Lower lobe of right lung (tissue), 2 donors: ENCODE measurements around the gene LSP1. TPM values are rescaled to one million over a fixed set of nuclear protein-coding genes. Genes with fewer than 3 reads are reported as not detected.

Source experiments
- ATAC-seq, 2 donors: fragments of 200-7000 bp; cut with Tn5 transposase; one replicate each; pipeline ENCODE4 v1.9.1; 2020 to 2022; ENCODE audit warnings: mild to moderate bottlenecking in 2 of 2, moderate library complexity in 2 of 2
- DNase-seq: peaks from one replicate; pipeline ENCODE4 v3.0.0-alpha.2; 2020
- H3K27ac ChIP-seq: fragments of 200-600 bp; one replicate; pipeline ENCODE4 v1.8.0; 2022
- H3K27me3 ChIP-seq: fragments of 200-600 bp; one replicate; pipeline ENCODE4 v1.8.0; 2022; ENCODE audit warnings: low read depth
- H3K36me3 ChIP-seq: fragments of 200-600 bp; one replicate; pipeline ENCODE4 v1.8.0; 2022; ENCODE audit warnings: mild to moderate bottlenecking
- H3K4me1 ChIP-seq: fragments of 200-600 bp; one replicate; pipeline ENCODE4 v1.8.0; 2022
- H3K4me3 ChIP-seq: fragments of 200-600 bp; one replicate; pipeline ENCODE4 v1.8.0; 2022; ENCODE audit warnings: mild to moderate bottlenecking
- H3K9me3 ChIP-seq: fragments of 200-600 bp; one replicate; pipeline ENCODE4 v1.8.0; 2022
- intact Hi-C: fragments of 100-400 bp; cut with DNase I; formaldehyde crosslinking; loops from one replicate; pipeline ENCODE4 v1.11.0; 2022
- total RNA-seq: library from RNA; stranded (reverse); fragmentation: NEBNext Ultra II Directional; extraction: Animal tissue kit (Norgen Biotek cat#: 25700); gene quantifications from one replicate; pipeline ENCODE4 v1.2.1, GENCODE V29; 2021
- TF ChIP-seq, protein P1 (sequence below): fragments of 200-600 bp; IDR thresholded peaks from one replicate; pipeline ENCODE4 v1.8.0; 2022; ENCODE audit warnings: antibody characterized with exemption, mild to moderate bottlenecking
- donor health status: DM: no; HTN: yes; CAD: no; lungs with severe emphysema.

Gene LSP1
- total RNA-seq, 1 donor from 2014 or later, result 90.4 TPM

DNA sequence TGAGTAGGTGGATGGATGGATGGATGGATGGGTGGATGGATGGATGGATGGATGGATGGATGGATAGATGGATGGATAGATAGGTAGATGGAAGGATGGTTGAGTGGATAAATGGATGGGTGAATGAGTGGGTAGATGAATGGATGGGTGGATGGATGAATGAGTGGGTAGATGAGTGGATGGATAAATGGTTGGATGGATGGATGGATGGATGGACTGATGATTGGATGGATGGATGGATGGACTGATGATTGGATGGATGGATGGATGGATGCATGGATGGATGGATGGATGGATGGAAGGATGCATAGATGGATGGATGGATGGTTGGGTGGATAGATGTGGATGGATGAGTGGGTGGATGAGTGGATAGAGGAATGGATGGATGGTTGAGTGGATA lies 31.3 kb upstream of the LSP1 start:
- intact Hi-C loops, result no loop called here
- TF ChIP-seq, protein P1, sequence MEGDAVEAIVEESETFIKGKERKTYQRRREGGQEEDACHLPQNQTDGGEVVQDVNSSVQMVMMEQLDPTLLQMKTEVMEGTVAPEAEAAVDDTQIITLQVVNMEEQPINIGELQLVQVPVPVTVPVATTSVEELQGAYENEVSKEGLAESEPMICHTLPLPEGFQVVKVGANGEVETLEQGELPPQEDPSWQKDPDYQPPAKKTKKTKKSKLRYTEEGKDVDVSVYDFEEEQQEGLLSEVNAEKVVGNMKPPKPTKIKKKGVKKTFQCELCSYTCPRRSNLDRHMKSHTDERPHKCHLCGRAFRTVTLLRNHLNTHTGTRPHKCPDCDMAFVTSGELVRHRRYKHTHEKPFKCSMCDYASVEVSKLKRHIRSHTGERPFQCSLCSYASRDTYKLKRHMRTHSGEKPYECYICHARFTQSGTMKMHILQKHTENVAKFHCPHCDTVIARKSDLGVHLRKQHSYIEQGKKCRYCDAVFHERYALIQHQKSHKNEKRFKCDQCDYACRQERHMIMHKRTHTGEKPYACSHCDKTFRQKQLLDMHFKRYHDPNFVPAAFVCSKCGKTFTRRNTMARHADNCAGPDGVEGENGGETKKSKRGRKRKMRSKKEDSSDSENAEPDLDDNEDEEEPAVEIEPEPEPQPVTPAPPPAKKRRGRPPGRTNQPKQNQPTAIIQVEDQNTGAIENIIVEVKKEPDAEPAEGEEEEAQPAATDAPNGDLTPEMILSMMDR, result no peak
- no peak overlapping the region for H3K4me3 ChIP-seq
- H3K27me3 ChIP-seq, result no peaks in the 10 kb centered on the region
- no peaks in the 10 kb centered on the region for H3K36me3 ChIP-seq
- H3K27ac ChIP-seq, result no peak overlapping the region
- H3K4me1 ChIP-seq, result peaks cover 10% of the 10 kb centered on the region
- ATAC-seq, result no peak
- peaks cover 9% of the 10 kb centered on the region for H3K9me3 ChIP-seq
- no peak for DNase-seq

DNA sequence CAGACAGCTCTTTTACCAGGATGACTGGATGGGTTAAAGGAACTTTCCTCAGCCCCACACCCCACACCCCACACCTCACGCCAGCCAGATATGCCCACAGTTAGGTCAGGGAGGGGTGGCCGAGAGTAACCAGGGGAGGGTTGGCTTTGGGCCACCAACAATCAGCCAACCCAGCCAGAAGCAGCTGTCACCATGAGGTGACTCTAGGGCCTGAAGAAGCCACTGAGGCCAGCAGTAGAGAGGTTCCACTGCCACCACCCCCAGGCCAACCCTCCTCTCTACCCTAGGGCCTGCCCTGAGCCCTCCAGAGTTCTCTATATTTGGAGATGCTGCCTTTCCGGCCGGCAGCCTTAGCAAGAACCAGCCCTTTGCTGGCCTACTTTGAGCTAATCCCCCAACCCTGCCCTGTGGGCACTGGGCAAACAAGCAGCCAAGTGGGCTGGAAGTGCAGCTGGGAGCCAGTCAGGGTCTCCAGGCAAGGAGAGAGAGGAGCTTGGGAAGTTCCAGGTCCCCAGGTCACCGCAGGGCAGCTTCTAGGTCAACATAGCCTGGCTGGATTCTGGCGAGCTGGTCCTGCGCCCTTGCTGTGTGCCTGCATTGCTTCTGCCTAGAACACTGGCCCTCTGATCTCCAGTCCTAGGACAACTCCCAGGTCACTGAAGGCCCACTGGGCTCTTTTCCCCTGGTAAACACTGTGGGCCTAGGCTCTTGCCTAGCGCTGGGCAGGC lies 30.1 kb upstream of the LSP1 start:
- ATAC-seq (no peak), DNase-seq (no peak)
- intact Hi-C loops, result no loop called here
- Histone ChIP-seq H3K4me3 (no peak overlapping the region), H3K27ac (no peak overlapping the region), H3K27me3 (no peaks in the 10 kb centered on the region), H3K4me1 (peaks cover 23% of the 10 kb centered on the region), H3K36me3 (no peaks in the 10 kb centered on the region), H3K9me3 (peaks cover 9% of the 10 kb centered on the region)
- TF ChIP-seq, protein P1, result no peak

DNA sequence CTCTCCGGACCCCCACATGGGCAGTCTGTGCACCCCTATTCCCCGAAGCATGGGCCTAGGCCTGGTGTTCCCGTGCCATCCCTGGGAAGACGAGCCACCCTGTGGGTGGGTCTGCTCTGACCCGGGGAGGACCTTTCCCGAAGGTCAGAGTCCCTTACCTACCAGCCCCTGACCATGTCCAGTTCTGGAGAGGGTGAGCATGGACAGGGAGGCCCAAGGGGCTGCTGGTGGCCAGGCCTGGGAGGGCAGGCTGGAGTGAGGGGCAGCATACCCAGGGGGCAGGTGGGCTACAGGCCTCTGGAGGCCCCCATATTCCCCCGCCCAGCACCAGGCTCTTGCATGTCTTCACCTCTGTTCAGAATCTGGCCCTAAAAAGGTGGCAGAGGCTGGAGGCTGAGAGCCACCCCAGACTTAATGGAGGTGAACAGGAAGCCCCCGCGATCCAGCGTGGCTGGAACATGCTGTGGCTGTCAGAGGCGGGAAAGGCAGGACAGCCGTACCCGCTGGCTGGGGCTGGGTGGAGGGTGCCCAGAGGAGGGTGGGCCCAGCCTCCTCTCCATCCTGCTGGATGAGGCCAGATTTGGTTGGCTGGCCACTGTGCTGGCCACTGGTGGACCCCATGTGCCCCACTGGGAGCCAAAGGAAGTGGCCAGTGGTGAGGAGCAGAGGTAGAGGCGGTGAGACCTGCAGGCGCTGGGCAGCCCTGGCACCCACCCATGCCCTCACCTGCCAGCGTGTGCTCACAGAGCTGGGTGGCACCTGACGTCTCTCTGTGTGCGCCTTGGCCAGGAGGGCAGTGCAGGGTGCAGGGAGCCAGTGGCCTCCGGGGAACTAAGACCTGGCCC lies 29.3 kb upstream of the LSP1 start:
- no peak overlapping the region for H3K27ac ChIP-seq
- intact Hi-C loops, result no loop called here
- H3K36me3 ChIP-seq, result no peaks in the 10 kb centered on the region
- H3K4me3 ChIP-seq, result no peak overlapping the region
- H3K27me3 ChIP-seq, result no peaks in the 10 kb centered on the region
- DNase-seq (peak; percentile 34), ATAC-seq (no peak)
- H3K9me3 ChIP-seq, result peaks cover 6% of the 10 kb centered on the region
- H3K4me1 ChIP-seq, result peaks cover 23% of the 10 kb centered on the region
- TF ChIP-seq, protein P1, result no peak

DNA sequence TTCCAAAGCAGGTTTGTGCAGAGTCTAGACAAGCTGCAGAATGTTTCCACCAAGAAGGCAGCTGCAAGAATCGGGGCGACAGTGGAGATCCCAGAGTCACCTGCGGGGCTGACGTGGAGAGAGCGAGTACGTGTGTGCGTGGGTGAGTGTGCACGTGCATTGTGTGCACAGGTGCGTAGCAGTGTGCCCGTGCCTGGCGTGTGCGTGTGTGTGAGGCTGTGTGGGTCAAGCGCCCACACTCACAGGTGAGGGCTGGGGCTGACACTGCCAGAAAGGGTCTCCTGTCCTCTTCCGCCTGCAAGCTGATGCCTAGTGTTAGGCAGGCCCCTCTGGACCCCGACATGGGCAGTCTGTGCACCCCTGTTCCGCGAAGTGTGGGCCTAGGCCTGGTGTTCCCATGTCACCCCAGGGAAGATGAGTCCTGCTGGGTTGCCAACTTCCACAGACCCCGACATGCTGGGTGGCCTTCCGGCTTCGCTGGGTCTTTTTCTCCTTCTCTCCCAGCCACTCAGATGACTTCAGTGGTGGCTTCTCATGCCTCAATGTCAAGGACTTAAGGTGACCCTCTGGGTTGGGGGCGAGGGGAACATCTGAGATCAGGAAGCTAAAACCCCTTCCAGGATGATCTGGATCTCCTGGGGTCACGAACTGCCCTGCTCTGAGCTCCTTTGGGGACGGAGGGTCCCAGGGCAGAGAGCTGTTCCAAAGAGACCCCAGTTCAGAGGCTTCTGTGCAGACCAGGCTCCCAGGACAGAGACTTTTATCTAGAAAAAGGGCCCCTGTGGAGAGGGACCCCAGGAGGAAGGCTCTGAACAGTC lies 28.5 kb upstream of the LSP1 start:
- no peak overlapping the region for H3K27ac ChIP-seq
- ATAC-seq (no peak), DNase-seq (no peak)
- no peaks in the 10 kb centered on the region for H3K9me3 ChIP-seq
- no peaks in the 10 kb centered on the region for H3K36me3 ChIP-seq
- peaks cover 23% of the 10 kb centered on the region for H3K4me1 ChIP-seq
- H3K27me3 ChIP-seq, result no peaks in the 10 kb centered on the region
- intact Hi-C loops, result no loop called here
- TF ChIP-seq, protein P1, result no peak
- H3K4me3 ChIP-seq, result no peak overlapping the region

DNA sequence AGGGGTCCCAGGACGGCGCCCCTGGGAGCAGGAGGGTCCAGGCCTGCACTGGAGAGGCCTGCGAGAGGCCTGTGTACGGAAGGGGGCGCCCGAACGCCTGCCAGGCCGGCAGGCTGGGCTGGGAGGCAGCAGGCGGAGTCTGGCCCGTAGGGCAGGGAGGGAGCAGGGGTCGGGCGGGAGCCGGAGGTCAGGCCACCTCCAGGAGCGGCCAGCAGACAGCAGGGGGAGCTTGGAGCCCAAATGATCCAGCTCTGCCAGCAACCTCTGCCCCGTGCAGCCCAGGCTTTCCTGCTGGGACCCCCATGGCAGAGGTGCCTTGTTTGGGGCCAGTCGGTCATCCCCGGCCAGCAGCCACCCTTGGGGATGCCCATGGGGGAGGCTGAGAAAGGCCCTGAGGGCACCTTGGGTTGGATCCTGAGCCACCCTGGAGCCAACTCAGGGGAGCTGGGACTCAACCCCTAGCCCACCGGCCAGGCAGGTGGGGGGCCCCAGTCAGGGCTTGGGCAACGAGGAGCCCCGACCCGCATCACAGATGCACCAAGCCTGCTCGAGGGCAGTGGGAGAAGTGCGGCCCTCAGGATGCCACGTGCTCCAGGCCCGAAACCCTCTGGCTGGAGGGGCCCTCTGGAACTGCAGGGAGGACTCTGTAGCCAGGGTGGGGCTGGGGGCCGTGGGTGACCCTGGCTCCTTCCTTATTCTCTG lies 27.7 kb upstream of the LSP1 start:
- peaks cover 25% of the 10 kb centered on the region for H3K4me1 ChIP-seq
- intact Hi-C loops, result no loop called here
- ATAC-seq (peak; percentile 56 to 73), DNase-seq (peak; percentile 80)
- H3K27me3 ChIP-seq, result no peaks in the 10 kb centered on the region
- no peak overlapping the region for H3K27ac ChIP-seq
- H3K4me3 ChIP-seq, result no peak overlapping the region
- H3K36me3 ChIP-seq, result no peaks in the 10 kb centered on the region
- TF ChIP-seq, protein P1, result peak; percentile 60
- H3K9me3 ChIP-seq, result no peaks in the 10 kb centered on the region
